Measurements from ENCODE around the gene XKR8.

DNA sequence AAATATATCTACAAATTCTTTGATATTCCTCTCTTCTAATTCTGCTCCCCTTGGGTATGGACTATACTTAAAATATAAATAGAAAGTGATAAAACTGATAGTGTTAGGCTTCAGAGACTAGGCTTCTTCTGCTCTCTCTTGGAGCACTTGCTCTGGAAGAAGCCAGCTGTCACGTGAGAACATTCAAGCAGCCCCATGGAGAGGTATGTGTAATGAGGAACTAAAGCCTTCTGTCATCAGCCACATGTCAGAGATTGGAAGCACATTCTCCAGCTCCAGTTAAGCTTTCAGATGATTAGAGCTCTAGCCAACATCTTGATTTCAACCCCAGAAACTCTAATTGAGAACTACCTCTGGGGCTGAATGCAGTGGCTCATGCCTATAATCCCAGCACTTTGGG, 34.3 kb downstream of the XKR8 start:
- TF ChIP-seq CTCF (IDR thresholded peaks at IDR 0.05; ENCODE audit: poor library complexity): no peak
- TF ChIP-seq EZH2 (IDR thresholded peaks at IDR 0.05; ENCODE audit: borderline replicate concordance): no peak

Data from hepatocyte (in vitro differentiated cells).